OCI-LY1 (cell line): ENCODE results near the gene RNF166.

ENCODE experiments used
- H2AFZ ChIP-seq: fragments of 200-600 bp; sonication (generic), shearing (Covaris generic); 2 replicates; pipeline ENCODE4 v1.6.0; 2014; ENCODE audit warnings: antibody characterized with exemption, mild to moderate bottlenecking, low read length
- H3F3A ChIP-seq: fragments of 200-600 bp; sonication (generic), shearing (Covaris generic); 2 replicates; pipeline ENCODE4 v1.6.0; 2014; ENCODE audit warnings: mild to moderate bottlenecking, antibody characterized with exemption, low read length, moderate library complexity; ENCODE audit not compliant: insufficient read depth
- H3K27ac ChIP-seq: fragments of 200-600 bp; sonication (generic); 2 replicates; pipeline ENCODE4 v1.5.1; 2014; ENCODE audit warnings: low read length, mixed run types, mild to moderate bottlenecking, low read depth; ENCODE audit not compliant: poor library complexity, severe bottlenecking
- H3K27me3 ChIP-seq: fragments of 200-600 bp; sonication (generic); 2 replicates; pipeline ENCODE4 v1.6.0; 2014; ENCODE audit warnings: antibody characterized with exemption, mild to moderate bottlenecking, low read length, moderate library complexity; ENCODE audit not compliant: insufficient read depth
- H3K36me3 ChIP-seq: fragments of 200-600 bp; sonication (generic); 2 replicates; pipeline ENCODE4 v1.6.1; 2014; ENCODE audit warnings: mild to moderate bottlenecking, antibody characterized with exemption, low read length, moderate library complexity, mixed read lengths; ENCODE audit not compliant: insufficient read depth
- H3K4me1 ChIP-seq: fragments of 200-600 bp; sonication (generic); 2 replicates; pipeline ENCODE4 v1.5.1; 2014; ENCODE audit warnings: mild to moderate bottlenecking, low read length, moderate library complexity; ENCODE audit not compliant: insufficient read depth, severe bottlenecking
- H3K4me2 ChIP-seq: fragments of 200-600 bp; sonication (generic), shearing (Covaris generic); 2 replicates; pipeline ENCODE4 v1.6.1; 2014; ENCODE audit warnings: low read length
- H3K4me3 ChIP-seq: fragments of 200-600 bp; sonication (generic); 2 replicates; pipeline ENCODE4 v1.5.1; 2014; ENCODE audit warnings: low read length, low read depth, mild to moderate bottlenecking, mixed read lengths; ENCODE audit not compliant: poor library complexity, severe bottlenecking
- H3K79me2 ChIP-seq: fragments of 200-600 bp; shearing (Covaris generic); 2 replicates; pipeline ENCODE4 v1.6.1; 2016; ENCODE audit warnings: mixed run types, low read length, mixed read lengths; ENCODE audit not compliant: insufficient read depth
- H3K9ac ChIP-seq: fragments of 200-600 bp; sonication (generic), shearing (Covaris generic); 2 replicates; pipeline ENCODE4 v1.6.1; 2014; ENCODE audit warnings: mild to moderate bottlenecking, low read length, mixed read lengths
- H3K9me2 ChIP-seq: fragments of 200-600 bp; sonication (generic), shearing (Covaris generic); 2 replicates; pipeline ENCODE4 v1.6.1; 2014; ENCODE audit warnings: low read depth, mild to moderate bottlenecking, low read length, mixed read lengths
- H3K9me3 ChIP-seq: fragments of 200-600 bp; shearing (Covaris generic); 2 replicates; pipeline ENCODE4 v1.6.1; 2014; ENCODE audit warnings: low read length, mixed read lengths
- H4K20me1 ChIP-seq: fragments of 200-600 bp; sonication (generic), shearing (Covaris generic); 2 replicates; pipeline ENCODE4 v1.6.0; 2016; ENCODE audit warnings: mild to moderate bottlenecking, low read length; ENCODE audit not compliant: insufficient read depth
- CTCF ChIP-seq: fragments of 200-600 bp; sonication (generic), shearing (Covaris generic); IDR thresholded peaks from 2 replicates; pipeline ENCODE4 v1.5.1; 2017; ENCODE audit warnings: mild to moderate bottlenecking, antibody characterized with exemption, low read length, moderate library complexity, mixed read lengths
- EZH2 ChIP-seq: fragments of 200-600 bp; sonication (generic), shearing (Covaris generic); IDR thresholded peaks from 2 replicates; pipeline ENCODE4 v1.8.0; 2017; ENCODE audit warnings: borderline replicate concordance, mixed run types, mild to moderate bottlenecking, antibody characterized with exemption, low read length, moderate library complexity, mixed read lengths

Gene RNF166

GRCh38 chr16:88680554-88681083 lies 25.6 kb downstream of the RNF166 start:
- H3K79me2 ChIP-seq, result no peaks in the 10 kb centered on the region
- H3K9ac ChIP-seq, result no peak overlapping the region
- H3K9me2 ChIP-seq, result no peaks in the 10 kb centered on the region
- H3K9me3 ChIP-seq, result no peaks in the 10 kb centered on the region
- H3K27ac ChIP-seq, result no peak overlapping the region
- no peak overlapping the region for H3K4me3 ChIP-seq
- no peaks in the 10 kb centered on the region; the same call in 1 of the 2 replicates for H3K27me3 ChIP-seq
- H2AFZ ChIP-seq, result no peak overlapping the region
- peaks cover 7% of the 10 kb centered on the region; the same call in 1 of the 2 replicates for H3K36me3 ChIP-seq
- no peaks in the 10 kb centered on the region for H4K20me1 ChIP-seq
- TF ChIP-seq EZH2 (no peak), CTCF (no peak)
- 0 out of 2 replicates have a peak, but pooled peaks cover 3% of the 10 kb centered on the region for H3F3A ChIP-seq
- H3K4me1 ChIP-seq, result peaks cover 25% of the 10 kb centered on the region
- H3K4me2 ChIP-seq, result peak overlapping the region; percentile 60

- Histone ChIP-seq H3K27ac (no peak overlapping the region), H3K4me2 (no peak overlapping the region), H3K4me1 (peaks cover 21% of the 10 kb centered on the region), H2AFZ (no peak overlapping the region), H3K36me3 (peaks cover 23% of the 10 kb centered on the region), H3K27me3 (no peaks in the 10 kb centered on the region; the same call in 1 of the 2 replicates), H3K4me3 (no peak overlapping the region), H3F3A (0 out of 2 replicates have a peak, but pooled peaks cover 3% of the 10 kb centered on the region), H3K9ac (no peak overlapping the region), H3K9me2 (no peaks in the 10 kb centered on the region), H3K79me2 (no peaks in the 10 kb centered on the region), H3K9me3 (no peaks in the 10 kb centered on the region), H4K20me1 (no peaks in the 10 kb centered on the region)
- TF ChIP-seq CTCF (no peak), EZH2 (no peak)
Measured at GRCh38 chr16:88678224-88678979, 27.8 kb downstream of the RNF166 start.

GRCh38 chr16:88677721-88678120 lies 28.5 kb downstream of the RNF166 start:
- Histone ChIP-seq H3K27ac (no peak overlapping the region), H3K27me3 (no peaks in the 10 kb centered on the region; the same call in 1 of the 2 replicates), H3K9ac (no peak overlapping the region), H3K4me3 (no peak overlapping the region), H3K9me2 (no peaks in the 10 kb centered on the region), H3K36me3 (peaks cover 24% of the 10 kb centered on the region), H3K4me2 (no peak overlapping the region), H3K4me1 (peaks cover 21% of the 10 kb centered on the region), H3F3A (0 out of 2 replicates have a peak, but pooled peaks cover 3% of the 10 kb centered on the region), H3K9me3 (no peaks in the 10 kb centered on the region), H2AFZ (no peak overlapping the region), H4K20me1 (no peaks in the 10 kb centered on the region), H3K79me2 (no peaks in the 10 kb centered on the region)
- TF ChIP-seq EZH2, result no peak
- TF ChIP-seq CTCF, result no peak
